Measurements from ENCODE around the gene MSANTD3. TPM values are rescaled to one million over a fixed set of nuclear protein-coding genes. Genes with fewer than 3 reads are reported as not detected.

The MSANTD3 gene
- polyA plus RNA-seq, 1 donor = 17.4 TPM

DNA sequence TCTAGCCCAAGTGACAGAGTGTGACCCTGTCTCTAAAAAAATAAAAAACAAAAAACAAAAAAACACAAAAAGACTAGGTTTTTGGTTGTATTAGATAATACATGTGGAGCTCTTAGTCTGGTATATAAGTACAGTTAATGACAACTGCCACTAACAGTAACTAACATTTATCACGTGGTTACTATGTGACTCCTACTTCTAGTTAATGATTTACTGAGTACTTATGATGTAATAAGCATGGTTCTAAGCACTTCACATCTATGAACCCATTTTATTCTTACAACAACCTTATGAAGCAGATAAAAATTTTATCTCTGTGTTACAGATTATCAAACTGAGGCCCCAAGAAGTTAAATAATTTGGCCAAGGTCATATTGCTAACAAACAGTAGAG is 39.9 kb downstream of the MSANTD3 start:
- DNase-seq = no peak

DNA sequence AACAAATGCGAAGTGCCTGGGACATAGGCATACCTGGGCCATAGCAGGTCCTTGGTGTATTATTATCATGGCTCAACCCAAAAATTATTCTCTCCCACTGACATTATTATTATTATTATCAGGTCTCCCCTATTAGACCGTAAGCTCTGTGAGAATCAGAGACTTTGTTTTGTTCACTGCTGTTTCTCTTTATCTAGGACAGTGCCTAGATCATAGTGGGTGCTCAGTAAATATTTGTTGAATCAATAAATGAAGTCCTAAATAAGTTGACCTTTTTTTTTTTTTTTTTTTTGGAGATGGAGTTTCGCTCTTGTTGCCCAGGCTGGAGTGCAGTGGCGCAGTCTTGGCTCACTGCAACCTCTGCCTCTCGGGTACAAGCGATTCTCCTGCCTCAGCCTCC is 41.1 kb downstream of the MSANTD3 start:
- no peak for DNase-seq

DNA sequence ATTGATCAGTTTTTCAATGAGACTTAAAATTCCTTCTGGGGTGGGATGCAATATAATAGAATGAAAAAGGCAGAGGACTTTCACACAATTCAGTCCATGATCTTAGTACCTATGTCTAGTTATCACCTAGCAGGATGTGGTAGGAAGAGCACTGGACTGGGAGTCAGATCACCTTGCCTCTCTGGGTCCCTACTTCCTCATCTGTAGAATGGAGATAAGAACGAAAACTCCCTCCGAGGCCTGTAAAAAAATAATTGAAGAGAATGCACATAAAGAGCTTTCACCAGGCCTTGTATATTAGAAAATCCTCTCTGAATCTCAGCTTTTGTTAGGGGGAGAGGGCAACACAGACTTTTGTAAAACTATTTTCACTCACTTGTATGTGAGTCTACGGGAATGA is 45.3 kb downstream of the MSANTD3 start:
- DNase-seq = no peak

DNA sequence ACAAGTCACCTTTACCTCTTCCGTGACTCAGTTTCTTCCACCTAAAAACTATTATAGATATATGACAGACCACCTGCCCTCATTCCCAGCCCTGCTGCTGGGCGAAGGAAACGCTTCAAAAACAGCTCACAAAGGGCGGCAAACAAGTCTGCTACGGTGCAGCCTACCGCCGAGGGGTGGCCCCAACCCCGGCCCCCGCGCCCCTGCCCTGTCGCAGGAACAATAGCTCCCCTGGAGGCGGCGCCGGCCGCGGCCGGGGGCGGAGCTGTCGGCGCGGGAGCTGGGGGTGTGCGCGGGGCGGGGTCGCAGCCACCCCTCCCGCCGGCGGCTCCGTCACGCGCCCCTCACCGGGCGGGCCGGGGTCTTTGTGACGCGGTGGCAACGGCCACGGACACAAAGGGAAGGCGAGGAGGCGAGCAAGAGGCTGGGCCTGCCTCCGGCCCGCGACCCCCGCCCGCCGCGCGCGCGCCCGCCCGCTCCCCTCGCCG is 45.9 kb downstream of the MSANTD3 start, which contains the start of gene TMEFF1:
TSS of gene TMEFF1 (plus strand) at position 362 of the 488 bp plus-strand sequence. CDS start 396 bp downstream, outside the sequence.
- peak; percentile 63 for DNase-seq

DNA sequence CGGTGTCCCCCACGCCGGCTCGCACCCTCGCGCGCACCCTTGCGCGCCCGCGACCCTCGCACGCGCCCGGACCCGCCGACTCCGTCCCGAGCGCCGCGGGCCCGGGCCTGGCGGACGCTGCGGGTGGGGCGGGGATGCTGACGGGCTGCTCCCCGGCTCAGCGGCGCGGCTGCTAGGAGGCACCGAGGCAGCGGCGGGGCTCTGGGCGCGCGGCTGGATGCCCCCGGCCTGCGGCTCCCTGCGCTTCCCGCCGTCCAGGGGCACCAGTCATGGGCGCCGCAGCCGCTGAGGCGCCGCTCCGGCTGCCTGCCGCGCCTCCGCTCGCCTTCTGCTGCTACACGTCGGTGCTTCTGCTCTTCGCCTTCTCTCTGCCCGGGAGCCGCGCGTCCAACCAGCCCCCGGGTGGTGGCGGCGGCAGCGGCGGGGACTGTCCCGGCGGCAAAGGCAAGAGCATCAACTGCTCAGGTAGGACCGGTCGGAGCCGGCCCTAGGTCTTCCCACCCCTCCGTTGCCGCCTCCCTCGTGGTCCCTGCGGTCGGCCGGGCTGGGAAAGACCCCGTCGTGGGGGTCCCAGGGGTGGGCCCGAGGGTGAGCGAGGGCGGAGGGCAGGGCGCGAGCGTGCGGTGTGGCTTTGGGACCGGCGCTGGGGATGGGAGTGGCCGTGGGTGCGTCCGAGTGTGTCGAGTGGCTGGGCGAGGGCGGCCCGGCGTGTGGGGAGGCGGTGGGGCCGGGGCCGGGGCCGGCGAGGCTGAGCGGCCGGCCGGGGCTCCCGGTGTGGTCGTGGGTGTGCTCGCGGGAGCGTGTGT is 46.5 kb downstream of the MSANTD3 start:
- DNase-seq = peak; percentile 48

DNA sequence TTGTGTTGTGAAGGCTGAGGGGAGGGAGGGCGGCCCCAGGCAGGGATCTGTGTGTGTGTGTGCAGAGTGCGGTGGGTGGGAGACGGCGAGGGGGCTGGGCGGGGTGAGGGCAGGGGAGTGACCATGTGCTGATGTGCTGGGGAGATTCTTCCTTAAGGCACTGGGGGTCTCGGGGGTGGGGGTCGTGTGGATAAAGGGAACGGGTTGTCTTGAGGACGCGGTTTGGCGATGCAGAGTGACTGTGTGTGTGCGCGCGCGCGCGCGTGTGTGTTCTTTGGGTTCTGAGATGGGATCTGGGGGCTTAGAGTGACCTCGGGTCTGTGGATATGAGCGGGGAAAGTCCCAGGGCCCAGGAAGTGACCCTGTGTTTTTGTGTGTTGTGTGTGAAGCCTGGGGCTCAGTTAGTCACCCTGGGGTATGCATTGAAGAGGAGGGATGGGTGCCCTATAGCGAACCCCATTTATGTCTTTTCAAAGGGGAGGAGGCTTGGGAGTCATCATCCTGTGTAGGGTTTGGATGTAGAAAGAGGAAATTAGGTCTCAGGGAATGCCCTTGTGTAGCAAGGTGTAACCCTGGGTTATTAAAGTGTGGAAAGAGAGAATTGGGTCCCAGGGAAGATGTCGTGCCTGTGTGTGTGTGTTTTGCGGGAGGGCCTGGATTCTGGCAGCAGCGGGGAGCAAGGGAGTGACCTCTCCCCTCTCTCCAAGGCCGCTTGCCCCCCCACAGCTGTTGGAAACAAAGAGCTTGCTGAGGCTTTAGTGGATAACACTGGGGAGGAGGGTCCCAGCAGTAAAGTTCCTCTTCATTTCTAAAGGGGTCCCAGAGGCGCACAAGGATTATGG is 47.4 kb downstream of the MSANTD3 start:
- DNase-seq = no peak

DNA sequence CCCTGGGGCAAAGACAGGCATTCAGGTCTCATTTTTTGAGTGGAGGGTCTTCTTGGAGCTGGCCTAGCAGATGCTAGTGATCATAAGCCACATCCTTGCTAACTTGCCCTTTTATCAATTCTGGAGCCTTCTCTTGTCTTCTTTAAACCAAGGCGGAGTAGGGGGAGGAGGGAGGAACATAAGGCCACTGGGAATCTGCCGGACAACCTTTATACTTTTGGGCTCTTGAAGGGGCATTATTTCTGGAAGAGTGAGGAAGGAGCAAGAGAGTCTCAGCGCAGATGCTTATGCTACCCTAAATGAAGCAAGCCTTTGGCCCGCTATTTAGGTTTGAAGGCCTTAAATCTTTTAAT is 48.0 kb downstream of the MSANTD3 start:
- no peak for DNase-seq

DNA sequence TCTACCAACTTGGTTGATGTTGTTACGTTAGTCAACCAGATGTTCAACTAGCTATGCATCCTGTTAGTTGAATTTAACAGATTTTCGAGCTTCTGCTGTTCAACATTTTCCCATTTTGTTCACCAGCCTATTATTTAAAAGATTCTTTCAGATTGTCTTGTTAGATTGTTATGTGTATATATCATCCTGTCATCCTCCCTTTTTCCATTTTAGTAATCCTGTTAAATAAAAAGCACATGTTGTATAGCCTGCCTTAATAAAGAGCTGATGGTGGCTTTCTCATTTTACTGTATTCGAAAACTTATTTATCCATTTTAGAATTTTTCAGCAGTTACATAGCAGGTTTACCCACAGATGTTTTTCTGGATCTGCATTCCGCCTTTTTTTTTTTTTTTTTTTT is 50.3 kb downstream of the MSANTD3 start:
- no peak for DNase-seq

DNA sequence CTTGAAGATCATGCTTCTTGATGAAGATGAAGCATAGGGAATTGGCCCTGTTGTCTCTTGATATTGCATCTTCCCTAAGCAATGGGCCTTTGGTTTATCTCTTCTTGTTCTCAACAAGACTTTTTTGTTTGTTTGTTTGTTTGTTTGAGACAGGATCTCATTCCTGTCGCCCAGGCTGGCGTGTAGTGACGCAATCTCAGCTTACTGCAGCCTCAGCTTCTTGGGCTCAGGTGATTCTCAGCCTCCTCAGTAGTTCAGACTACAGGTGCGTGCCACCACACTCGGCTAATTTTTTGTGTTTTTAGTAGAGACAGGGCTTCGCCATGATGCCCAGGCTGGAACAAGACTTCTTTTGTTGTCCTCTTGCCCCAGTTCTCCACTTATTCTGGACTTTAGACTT is 51.2 kb downstream of the MSANTD3 start:
- no peak for DNase-seq

DNA sequence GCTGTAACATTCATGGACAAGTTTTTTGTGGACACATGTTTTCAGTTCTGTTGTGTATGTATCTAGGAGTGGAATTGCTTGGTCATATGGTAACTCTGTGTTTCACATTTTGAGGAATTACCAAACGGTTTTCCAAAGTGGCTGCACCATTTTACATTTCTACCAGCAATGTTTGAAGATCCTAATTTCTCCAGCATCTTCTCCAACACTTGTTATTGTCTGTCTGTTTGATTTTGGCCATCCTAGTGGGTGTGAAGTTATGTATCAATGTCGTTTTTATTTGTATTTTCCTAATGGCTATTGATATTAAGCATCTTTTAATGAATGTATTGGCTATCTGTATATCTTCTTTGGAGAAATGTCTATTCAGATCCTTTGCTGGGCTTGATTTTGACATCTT is 52.9 kb downstream of the MSANTD3 start:
- DNase-seq = no peak

DNA sequence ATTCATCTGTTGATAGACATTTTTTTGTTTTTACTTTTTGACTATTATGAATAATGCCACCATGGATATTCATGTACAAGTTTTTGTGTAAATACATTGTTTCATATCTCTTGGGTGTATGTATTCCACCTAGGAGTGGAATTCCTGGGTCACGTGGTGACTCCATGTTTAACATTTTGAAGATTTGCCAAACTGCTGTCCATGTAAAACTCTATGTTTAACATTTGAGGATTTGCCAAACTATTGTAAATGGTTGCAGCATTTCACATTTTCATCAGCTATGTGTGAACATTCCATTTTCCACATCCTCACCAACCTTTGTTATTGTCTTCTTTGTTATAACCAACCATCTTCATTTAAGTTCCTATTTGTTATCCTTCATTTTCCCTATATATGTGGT is 58.3 kb downstream of the MSANTD3 start:
- DNase-seq = no peak

DNA sequence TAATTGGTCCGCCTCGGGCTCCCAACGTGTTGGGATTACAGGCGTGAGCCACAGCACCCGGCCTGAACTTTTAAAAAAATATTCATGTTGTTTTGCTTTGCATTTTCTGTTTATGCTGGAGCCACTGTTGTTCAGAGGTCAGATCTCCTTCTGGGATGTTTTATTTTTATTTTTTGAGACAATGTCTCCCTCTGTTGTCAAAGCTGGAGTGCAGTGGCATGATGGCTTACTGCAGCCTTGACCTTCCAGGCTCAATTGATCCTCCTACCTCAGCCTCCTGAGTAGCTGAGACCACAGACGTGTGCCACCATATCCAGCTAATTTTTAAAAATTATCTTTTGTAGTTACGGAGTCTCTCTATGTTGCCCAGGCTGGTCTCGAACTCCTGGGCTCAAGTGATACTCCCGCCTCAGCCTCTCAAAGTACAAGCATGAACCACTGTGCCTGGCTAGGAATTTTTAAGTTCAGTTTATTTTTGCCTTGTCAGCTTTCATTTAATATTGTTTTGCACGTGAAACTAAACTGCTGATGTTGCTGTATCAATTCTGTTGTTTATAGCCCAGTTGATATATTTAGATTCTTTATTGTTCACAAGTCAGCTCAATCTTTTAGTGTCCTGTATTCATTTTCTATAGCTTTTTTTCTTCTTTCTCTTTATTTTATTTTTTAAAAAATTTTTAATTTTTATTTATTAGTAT is 59.7 kb downstream of the MSANTD3 start:
- no peak for DNase-seq

DNA sequence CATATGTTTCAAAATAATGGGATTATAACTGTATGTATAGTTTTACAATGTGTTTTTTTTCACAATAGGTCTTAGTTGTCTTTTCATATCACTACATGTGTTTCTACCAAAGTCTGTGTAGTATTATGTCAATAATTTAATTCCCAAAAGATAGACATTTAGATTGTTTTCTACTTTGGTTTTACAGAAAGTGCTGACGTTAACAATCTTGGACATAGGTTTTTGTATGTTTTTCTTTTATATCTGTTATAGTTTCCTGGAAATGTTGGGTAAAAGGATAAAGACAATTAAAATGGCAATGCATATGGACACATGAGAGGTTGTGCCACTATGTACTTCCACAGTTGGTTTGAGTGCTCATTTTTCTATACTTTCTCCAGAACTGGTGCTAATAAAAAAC is 61.2 kb downstream of the MSANTD3 start:
- no peak for DNase-seq

DNA sequence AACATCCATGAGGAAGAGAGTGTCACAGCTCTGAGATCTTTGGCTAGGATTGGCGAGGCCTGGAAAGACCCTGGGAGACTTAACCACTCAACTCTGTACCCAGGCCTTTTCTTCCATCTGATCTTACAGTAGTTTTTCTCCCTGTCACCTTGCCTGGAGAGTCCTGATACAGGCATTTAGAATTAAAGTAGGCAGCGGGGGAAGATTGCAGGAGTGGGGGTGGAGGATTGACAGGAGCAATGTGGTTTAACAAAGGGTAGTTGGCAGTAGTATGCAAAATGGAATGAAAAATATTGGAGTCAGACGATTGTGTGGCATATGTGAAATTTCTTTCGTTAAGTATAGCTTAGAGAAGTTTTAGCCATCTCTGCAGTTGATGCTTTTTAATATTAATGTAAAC is 62.9 kb downstream of the MSANTD3 start:
- DNase-seq = no peak

DNA sequence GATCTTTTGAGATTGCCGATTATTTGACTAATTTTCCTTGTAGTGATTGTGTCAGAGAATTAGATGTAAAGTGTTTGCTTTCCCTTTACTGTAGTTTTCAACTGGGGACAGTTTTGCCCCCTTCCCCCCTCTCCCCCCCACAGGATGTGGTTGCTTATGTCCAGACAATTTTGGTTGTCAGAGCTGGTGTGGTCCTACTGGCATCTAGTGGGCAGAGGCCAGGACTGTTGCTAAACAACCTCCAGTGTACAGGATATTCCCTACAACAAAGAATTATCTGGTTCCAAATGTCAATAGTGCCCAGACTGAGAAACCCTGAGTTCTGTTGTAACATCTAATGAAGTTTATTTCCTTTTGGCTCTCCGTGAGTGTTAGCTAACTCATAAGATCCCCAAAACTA is 66.0 kb downstream of the MSANTD3 start:
- no peak for DNase-seq

DNA sequence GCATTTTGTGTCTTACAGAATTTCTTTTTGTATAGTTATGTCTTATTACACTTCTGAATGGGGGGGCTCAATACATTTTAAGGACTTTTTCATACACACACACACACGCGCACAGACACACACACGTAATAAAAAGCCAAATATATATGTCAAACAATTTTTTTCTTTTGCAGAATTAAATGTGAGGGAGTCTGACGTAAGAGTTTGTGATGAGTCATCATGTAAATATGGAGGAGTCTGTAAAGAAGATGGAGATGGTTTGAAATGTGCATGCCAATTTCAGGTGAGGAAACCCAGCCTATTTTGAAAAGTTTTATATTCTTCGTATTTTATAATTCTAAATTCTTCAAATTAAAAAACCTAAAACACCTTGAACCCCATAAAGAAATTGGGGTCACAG is 71.6 kb downstream of the MSANTD3 start:
- DNase-seq = no peak

DNA sequence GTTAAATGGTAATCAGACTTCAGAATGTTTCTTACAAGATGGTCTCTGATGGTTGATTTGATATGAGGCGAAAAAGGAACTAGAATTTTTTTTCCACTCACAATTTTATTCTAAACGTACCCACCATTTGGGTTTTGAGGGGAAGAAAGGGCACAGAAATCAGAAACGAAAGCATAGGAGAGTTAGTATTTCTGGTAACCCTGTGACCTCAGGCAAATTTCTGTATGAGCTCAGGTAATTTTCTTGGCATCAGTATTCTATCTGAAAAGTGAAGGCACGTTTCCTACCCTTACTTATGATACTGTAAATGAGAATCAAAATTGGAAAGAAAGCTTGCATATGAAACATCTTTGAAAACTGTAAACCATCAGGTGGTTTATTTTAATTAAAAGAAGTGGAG is 72.5 kb downstream of the MSANTD3 start:
- DNase-seq = no peak

DNA sequence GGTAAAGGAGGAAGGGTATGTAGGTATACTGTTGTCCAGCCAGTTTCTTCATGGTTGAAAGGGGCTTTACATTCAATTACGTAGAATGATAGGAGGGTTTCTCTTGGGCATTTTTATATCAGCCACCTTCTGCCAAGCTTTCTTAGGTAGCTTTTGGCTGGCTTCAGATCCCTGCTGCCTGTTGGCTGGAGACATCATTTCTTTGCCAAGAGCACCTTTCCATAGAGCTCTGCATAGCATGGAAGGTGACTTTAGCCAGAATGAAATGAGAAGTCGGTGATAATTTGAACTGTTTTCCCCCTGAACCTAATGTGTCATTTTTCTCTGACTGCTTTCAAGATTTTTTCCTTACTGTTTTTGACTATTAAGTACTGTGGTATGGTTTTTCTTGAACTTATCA is 72.9 kb downstream of the MSANTD3 start:
- no peak for DNase-seq

Other genes with a start within 250 kb of the MSANTD3 start
- 22.2 TPM for gene TEX10, start 74.2 kb upstream of the MSANTD3 start, polyA plus RNA-seq (ENCODE audit: insufficient read length)
- 2.7 TPM for gene TMEFF1, start 46.0 kb downstream of the MSANTD3 start, polyA plus RNA-seq (ENCODE audit: insufficient read length)
- 255 TPM for gene CAVIN4, start 150.9 kb downstream of the MSANTD3 start, polyA plus RNA-seq (ENCODE audit: insufficient read length)